Nephron (organoid): ENCODE data around the gene LHX1.

ENCODE experiments used
- H3K27ac Mint-ChIP-seq, 3 experiments: 2 replicates each; pipeline ENCODE4 v1.8.0; 2020; ENCODE audit warnings: mixed read lengths in 3 of 3, mild to moderate bottlenecking in 2 of 3, moderate library complexity in 1 of 3
- H3K27me3 Mint-ChIP-seq: 2 replicates; pipeline ENCODE4 v1.8.0; 2021; ENCODE audit warnings: low read depth, mild to moderate bottlenecking, moderate library complexity, mixed read lengths
- H3K36me3 Mint-ChIP-seq: 2 replicates; pipeline ENCODE4 v1.8.0; 2020; ENCODE audit warnings: low read depth, mixed read lengths
- H3K4me1 Mint-ChIP-seq: 2 replicates; pipeline ENCODE4 v1.8.0; 2020; ENCODE audit warnings: mixed read lengths
- H3K4me3 Mint-ChIP-seq, 3 experiments: 2 replicates each; pipeline ENCODE4 v1.8.0; 2020; ENCODE audit warnings: mild to moderate bottlenecking in 3 of 3, mixed read lengths in 3 of 3, moderate library complexity in 2 of 3
- H3K9me3 Mint-ChIP-seq: 2 replicates; pipeline ENCODE4 v1.8.0; 2020; ENCODE audit warnings: mixed read lengths
- CTCF ChIP-seq, 3 experiments: fragments of 200-600 bp; sonication (generic); IDR thresholded peaks; one replicate each; pipeline ENCODE4 v1.5.0; 2021; ENCODE audit warnings: antibody characterized with exemption in 3 of 3; ENCODE audit not compliant: unreplicated experiment in 3 of 3

LHX1 gene

GRCh38 chr17:36945959-36946725 is 8.9 kb downstream of the LHX1 start:
- Mint-ChIP-seq H3K27me3 (peaks cover 77% of the 10 kb centered on the region), H3K4me3 (no peak overlapping the region), H3K9me3 (no peaks in the 10 kb centered on the region), H3K27ac (no peak overlapping the region), H3K36me3 (peaks cover 26% of the 10 kb centered on the region), H3K4me1 (peaks cover 31% of the 10 kb centered on the region)
- TF ChIP-seq CTCF (IDR thresholded peaks at IDR 0.05; ENCODE audit: unreplicated experiment in 3 of 3) = no peak

GRCh38 chr17:36946726-36947091 is 9.4 kb downstream of the LHX1 start:
- H3K27me3 Mint-ChIP-seq = peaks cover 71% of the 10 kb centered on the region
- peak overlapping the region; percentile 14 to 47 (median 17) for H3K4me3 Mint-ChIP-seq
- no peak overlapping the region for H3K27ac Mint-ChIP-seq
- no peaks in the 10 kb centered on the region for H3K9me3 Mint-ChIP-seq
- TF ChIP-seq CTCF (IDR thresholded peaks at IDR 0.05; ENCODE audit: unreplicated experiment in 3 of 3) = no peak
- peaks cover 26% of the 10 kb centered on the region for H3K4me1 Mint-ChIP-seq
- H3K36me3 Mint-ChIP-seq = peaks cover 22% of the 10 kb centered on the region

- no peaks in the 10 kb centered on the region for H3K9me3 Mint-ChIP-seq
- H3K36me3 Mint-ChIP-seq = peaks cover 35% of the 10 kb centered on the region
- peak overlapping the region; percentile 92 to 95 (median 95) for H3K4me3 Mint-ChIP-seq
- H3K27me3 Mint-ChIP-seq = peaks cover 57% of the 10 kb centered on the region
- no peak for TF ChIP-seq CTCF (IDR thresholded peaks at IDR 0.05; ENCODE audit: unreplicated experiment in 3 of 3)
- peak overlapping the region; percentile 58 to 85 (median 76) for H3K27ac Mint-ChIP-seq
- peaks cover 30% of the 10 kb centered on the region for H3K4me1 Mint-ChIP-seq
Measured at GRCh38 chr17:36947922-36948716, 10.8 kb downstream of the LHX1 start.

GRCh38 chr17:36948717-36949460 is 11.6 kb downstream of the LHX1 start, which contains the start of gene AATF:
Gene AATF, plus strand, starts transcription at chr17:36948954. Its CDS starts 172 bp downstream, at chr17:36949126.
- no peak for TF ChIP-seq CTCF (IDR thresholded peaks at IDR 0.05; ENCODE audit: unreplicated experiment in 3 of 3)
- peaks cover 25% of the 10 kb centered on the region for H3K4me1 Mint-ChIP-seq
- H3K36me3 Mint-ChIP-seq = peaks cover 37% of the 10 kb centered on the region
- no peaks in the 10 kb centered on the region for H3K9me3 Mint-ChIP-seq
- peak within 1 kb of the TSS; percentile 58 to 90 (median 85) for H3K27ac Mint-ChIP-seq
- H3K4me3 Mint-ChIP-seq = peak within 1 kb of the TSS; percentile 92 to 95 (median 95)
- H3K27me3 Mint-ChIP-seq = peaks cover 49% of the 10 kb centered on the region

- H3K36me3 Mint-ChIP-seq = peaks cover 43% of the 10 kb centered on the region
- peak overlapping the region; percentile 58 to 90 (median 85) for H3K27ac Mint-ChIP-seq
- peaks cover 43% of the 10 kb centered on the region for H3K27me3 Mint-ChIP-seq
- H3K4me3 Mint-ChIP-seq = peak overlapping the region; percentile 92 to 95 (median 95)
- peaks cover 25% of the 10 kb centered on the region for H3K4me1 Mint-ChIP-seq
- H3K9me3 Mint-ChIP-seq = no peaks in the 10 kb centered on the region
- no peak for TF ChIP-seq CTCF (IDR thresholded peaks at IDR 0.05; ENCODE audit: unreplicated experiment in 3 of 3)
Measured at GRCh38 chr17:36949461-36949927, 12.2 kb downstream of the LHX1 start.
